ENCODE measurements around the gene SPRTN. TPM values are rescaled to one million over a fixed set of nuclear protein-coding genes. Genes with fewer than 3 reads are reported as not detected.

SPRTN gene
- polyA plus RNA-seq, 1 donor from 2014 or later: 11.8 TPM

- no peaks in the 10 kb centered on the region for H3F3A ChIP-seq (ENCODE audit: insufficient read depth, low read length, poor library complexity, severe bottlenecking)
- no peak for TF ChIP-seq EZH2 (IDR thresholded peaks at IDR 0.05; ENCODE audit: borderline replicate concordance, insufficient read depth, low read length, poor library complexity, severe bottlenecking)
- TF ChIP-seq SMC3 (conservative IDR thresholded peaks at IDR 0.05; ENCODE audit: poor library complexity): no peak
- TF ChIP-seq MXI1 (conservative IDR thresholded peaks at IDR 0.05; ENCODE audit: poor library complexity, severe bottlenecking): no peak
- TF ChIP-seq EP300 (conservative IDR thresholded peaks at IDR 0.05; ENCODE audit: poor library complexity, severe bottlenecking): no peak
- no peak for TF ChIP-seq REST (IDR thresholded peaks at IDR 0.05; ENCODE audit: borderline replicate concordance)
- no peak overlapping the region for H3K9ac ChIP-seq (ENCODE audit: low read length)
- H3K27ac ChIP-seq (ENCODE audit: low read length): no peak overlapping the region
- H3K79me2 ChIP-seq (replicated peaks; ENCODE audit: insufficient read depth, low read length): no peaks in the 10 kb centered on the region
- no peak overlapping the region for H3K4me3 ChIP-seq (ENCODE audit: low read length)
- no peaks in the 10 kb centered on the region for H3K9me3 ChIP-seq (ENCODE audit: low read length)
- no peaks in the 10 kb centered on the region for H3K9me2 ChIP-seq (ENCODE audit: insufficient read depth, low read length)
- no peak overlapping the region for H2AFZ ChIP-seq (ENCODE audit: low read depth, low read length)
- no peaks in the 10 kb centered on the region for H3K27me3 ChIP-seq (ENCODE audit: insufficient read depth, low read depth, low read length)
- no peak overlapping the region for H3K4me2 ChIP-seq (ENCODE audit: low read length)
- H3K36me3 ChIP-seq (ENCODE audit: insufficient read depth, low read length): no peaks in the 10 kb centered on the region
- no peaks in the 10 kb centered on the region for H4K20me1 ChIP-seq (ENCODE audit: insufficient read depth)
Measured at GRCh38 chr1:231326248-231326647, 11.8 kb upstream of the SPRTN start.

- no peak overlapping the region for H3K4me2 ChIP-seq (ENCODE audit: low read length)
- H3K27ac ChIP-seq (ENCODE audit: low read length): no peak overlapping the region
- H2AFZ ChIP-seq (ENCODE audit: low read depth, low read length): no peak overlapping the region
- no peak overlapping the region for H3K4me3 ChIP-seq (ENCODE audit: low read length)
- no peaks in the 10 kb centered on the region for H4K20me1 ChIP-seq (ENCODE audit: insufficient read depth)
- peaks cover 4% of the 10 kb centered on the region for H3K79me2 ChIP-seq (replicated peaks; ENCODE audit: insufficient read depth, low read length)
- no peaks in the 10 kb centered on the region for H3K27me3 ChIP-seq (ENCODE audit: insufficient read depth, low read depth, low read length)
- H3K36me3 ChIP-seq (ENCODE audit: insufficient read depth, low read length): no peaks in the 10 kb centered on the region
- no peaks in the 10 kb centered on the region for H3K9me2 ChIP-seq (ENCODE audit: insufficient read depth, low read length)
- no peak overlapping the region for H3K9ac ChIP-seq (ENCODE audit: low read length)
- no peak for TF ChIP-seq POLR2AphosphoS5 (IDR thresholded peaks at IDR 0.05)
- TF ChIP-seq MXI1 (conservative IDR thresholded peaks at IDR 0.05; ENCODE audit: poor library complexity, severe bottlenecking): no peak
- TF ChIP-seq TAF1 (IDR thresholded peaks at IDR 0.05; ENCODE audit: low read depth): no peak
- TF ChIP-seq EZH2 (IDR thresholded peaks at IDR 0.05; ENCODE audit: borderline replicate concordance, insufficient read depth, low read length, poor library complexity, severe bottlenecking): no peak
- no peak for TF ChIP-seq SMC3 (conservative IDR thresholded peaks at IDR 0.05; ENCODE audit: poor library complexity)
- no peak for TF ChIP-seq RAD21 (conservative IDR thresholded peaks at IDR 0.05)
- TF ChIP-seq CTCF (IDR thresholded peaks at IDR 0.05; ENCODE audit: poor library complexity, severe bottlenecking): no peak
- no peak for TF ChIP-seq REST (IDR thresholded peaks at IDR 0.05; ENCODE audit: borderline replicate concordance)
- TF ChIP-seq EP300 (conservative IDR thresholded peaks at IDR 0.05; ENCODE audit: poor library complexity, severe bottlenecking): no peak
- no peaks in the 10 kb centered on the region for H3F3A ChIP-seq (ENCODE audit: insufficient read depth, low read length, poor library complexity, severe bottlenecking)
- no peaks in the 10 kb centered on the region for H3K9me3 ChIP-seq (ENCODE audit: low read length)
Measured at GRCh38 chr1:231327617-231328016, 10.5 kb upstream of the SPRTN start.

All from neural cell (in vitro differentiated cells).